ENCODE results near the gene PGLYRP2.
A peak's percentile ranks its signal among the peaks of the same experiment; 100 is the strongest.

The PGLYRP2 gene

GRCh38 chr19:15424692-15425272, 54.5 kb downstream of the PGLYRP2 start:
- Histone ChIP-seq H3K4me1 (ENCODE audit: control insufficient read depth in 1 of 2, insufficient read depth in 2 of 2, low read length in 2 of 2) (peaks cover under 1% of the 10 kb centered on the region in 2 donors), H3K9ac (ENCODE audit: low read depth in 1 of 2, low read length in 2 of 2) (no peak overlapping the region), H3K27me3 (ENCODE audit: control insufficient read depth in 1 of 2, insufficient read depth in 2 of 2, low read length in 2 of 2) (no peaks in the 10 kb centered on the region), H3K36me3 (ENCODE audit: control insufficient read depth in 1 of 2, insufficient read depth in 2 of 2, low read length in 2 of 2) (peaks cover 17 to 51% of the 10 kb centered on the region in 2 donors), H3K4me3 (ENCODE audit: low read depth in 1 of 2, low read length in 2 of 2) (no peak overlapping the region), H3K27ac (ENCODE audit: low read depth, low read length) (no peak overlapping the region), H3K9me3 (ENCODE audit: control insufficient read depth in 1 of 2, low read length in 2 of 2) (peaks cover 0 to 3% of the 10 kb centered on the region in 2 donors)

DNA sequence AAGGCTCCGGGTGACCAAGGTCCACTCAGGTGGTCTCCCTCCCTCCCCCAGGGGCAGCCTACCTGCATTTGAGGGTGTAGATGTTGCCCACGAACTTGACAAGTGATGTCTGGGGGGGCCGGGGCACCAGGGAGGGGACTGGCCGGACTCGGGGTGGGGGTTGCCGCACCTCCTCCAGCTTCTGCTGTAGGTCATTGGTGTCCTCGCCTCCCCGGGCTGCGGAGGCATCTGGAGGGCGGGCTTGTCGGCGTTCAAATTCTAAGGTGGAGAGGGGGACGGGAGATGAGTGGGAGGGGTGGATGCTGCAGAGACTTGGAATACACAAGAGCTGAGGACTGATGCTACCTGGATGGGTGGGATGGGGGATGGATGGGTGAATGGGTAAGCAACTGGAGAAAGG, 55.2 kb downstream of the PGLYRP2 start:
- Histone ChIP-seq H3K27me3 (ENCODE audit: control insufficient read depth in 1 of 2, insufficient read depth in 2 of 2, low read length in 2 of 2) (no peaks in the 10 kb centered on the region), H3K9ac (ENCODE audit: low read depth in 1 of 2, low read length in 2 of 2) (no peak overlapping the region), H3K36me3 (ENCODE audit: control insufficient read depth in 1 of 2, insufficient read depth in 2 of 2, low read length in 2 of 2) (peaks cover 17 to 51% of the 10 kb centered on the region in 2 donors), H3K9me3 (ENCODE audit: control insufficient read depth in 1 of 2, low read length in 2 of 2) (peaks cover 0 to 3% of the 10 kb centered on the region in 2 donors), H3K4me1 (ENCODE audit: control insufficient read depth in 1 of 2, insufficient read depth in 2 of 2, low read length in 2 of 2) (peaks cover 4 to 6% of the 10 kb centered on the region in 2 donors), H3K27ac (ENCODE audit: low read depth, low read length) (no peak overlapping the region), H3K4me3 (ENCODE audit: low read depth in 1 of 2, low read length in 2 of 2) (no peak overlapping the region)

GRCh38 chr19:15423130-15423529, 56.2 kb downstream of the PGLYRP2 start:
- no peak overlapping the region for H3K9ac ChIP-seq (ENCODE audit: low read depth in 1 of 2, low read length in 2 of 2)
- peaks cover 0 to 3% of the 10 kb centered on the region in 2 donors for H3K9me3 ChIP-seq (ENCODE audit: control insufficient read depth in 1 of 2, low read length in 2 of 2)
- H3K27me3 ChIP-seq (ENCODE audit: control insufficient read depth in 1 of 2, insufficient read depth in 2 of 2, low read length in 2 of 2), result no peaks in the 10 kb centered on the region
- peaks cover 4 to 6% of the 10 kb centered on the region in 2 donors for H3K4me1 ChIP-seq (ENCODE audit: control insufficient read depth in 1 of 2, insufficient read depth in 2 of 2, low read length in 2 of 2)
- peaks cover 17 to 51% of the 10 kb centered on the region in 2 donors for H3K36me3 ChIP-seq (ENCODE audit: control insufficient read depth in 1 of 2, insufficient read depth in 2 of 2, low read length in 2 of 2)
- no peak overlapping the region for H3K4me3 ChIP-seq (ENCODE audit: low read depth in 1 of 2, low read length in 2 of 2)
- no peak overlapping the region for H3K27ac ChIP-seq (ENCODE audit: low read depth, low read length)

- H3K4me3 ChIP-seq (ENCODE audit: low read depth in 1 of 2, low read length in 2 of 2), result no peak overlapping the region
- H3K27ac ChIP-seq (ENCODE audit: low read depth, low read length), result no peak overlapping the region
- peaks cover 17 to 47% of the 10 kb centered on the region in 2 donors for H3K36me3 ChIP-seq (ENCODE audit: control insufficient read depth in 1 of 2, insufficient read depth in 2 of 2, low read length in 2 of 2)
These were observed 56.8 kb downstream of the PGLYRP2 start for GRCh38 chr19:15422296-15423075.

GRCh38 chr19:15421721-15422260, 57.5 kb downstream of the PGLYRP2 start:
- Histone ChIP-seq H3K9ac (ENCODE audit: low read depth in 1 of 2, low read length in 2 of 2) (no peak overlapping the region), H3K27ac (ENCODE audit: low read depth, low read length) (no peak overlapping the region), H3K9me3 (ENCODE audit: control insufficient read depth in 1 of 2, low read length in 2 of 2) (peaks cover 0 to 3% of the 10 kb centered on the region in 2 donors), H3K36me3 (ENCODE audit: control insufficient read depth in 1 of 2, insufficient read depth in 2 of 2, low read length in 2 of 2) (peaks cover 17 to 40% of the 10 kb centered on the region in 2 donors), H3K4me1 (ENCODE audit: control insufficient read depth in 1 of 2, insufficient read depth in 2 of 2, low read length in 2 of 2) (peaks cover 13 to 19% of the 10 kb centered on the region in 2 donors), H3K27me3 (ENCODE audit: control insufficient read depth in 1 of 2, insufficient read depth in 2 of 2, low read length in 2 of 2) (no peaks in the 10 kb centered on the region), H3K4me3 (ENCODE audit: low read depth in 1 of 2, low read length in 2 of 2) (no peak overlapping the region)

More at GRCh38 chr19:15422296-15423075, 56.8 kb downstream of the PGLYRP2 start:
- H3K27me3 ChIP-seq (ENCODE audit: control insufficient read depth in 1 of 2, insufficient read depth in 2 of 2, low read length in 2 of 2), result no peaks in the 10 kb centered on the region
- peaks cover 6 to 12% of the 10 kb centered on the region in 2 donors for H3K4me1 ChIP-seq (ENCODE audit: control insufficient read depth in 1 of 2, insufficient read depth in 2 of 2, low read length in 2 of 2)
- peaks cover 0 to 3% of the 10 kb centered on the region in 2 donors for H3K9me3 ChIP-seq (ENCODE audit: control insufficient read depth in 1 of 2, low read length in 2 of 2)
- H3K9ac ChIP-seq (ENCODE audit: low read depth in 1 of 2, low read length in 2 of 2), result no peak overlapping the region

DNA sequence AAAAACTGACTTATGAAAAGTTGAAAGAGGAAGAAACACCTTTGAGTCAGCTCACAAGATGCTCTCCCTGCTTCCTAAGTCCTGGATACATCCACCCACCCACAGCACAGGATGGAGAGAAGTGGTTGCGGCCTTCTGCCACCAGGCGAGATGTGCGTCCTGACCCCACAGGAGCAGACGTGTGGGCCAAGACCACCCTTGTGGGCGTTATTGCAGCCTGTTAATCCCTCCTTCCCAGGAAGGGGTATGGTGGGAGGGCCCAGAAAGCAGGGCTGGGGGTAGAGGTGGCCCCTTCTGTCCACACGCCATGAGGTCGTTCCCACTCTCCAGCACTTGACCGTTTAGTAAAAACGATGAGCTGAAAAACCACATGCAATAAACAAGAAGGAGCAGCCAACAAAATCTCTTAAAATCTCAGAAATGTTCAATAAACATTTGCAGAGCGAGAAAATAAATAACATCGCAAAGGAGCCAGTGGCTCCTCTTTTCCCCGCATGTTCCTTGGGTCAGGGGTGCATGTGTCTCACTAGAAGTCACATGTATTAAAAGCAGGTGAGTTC, 58.1 kb downstream of the PGLYRP2 start:
- no peak overlapping the region for H3K4me3 ChIP-seq (ENCODE audit: low read depth in 1 of 2, low read length in 2 of 2)
- peaks cover 19 to 24% of the 10 kb centered on the region in 2 donors for H3K4me1 ChIP-seq (ENCODE audit: control insufficient read depth in 1 of 2, insufficient read depth in 2 of 2, low read length in 2 of 2)
- H3K27ac ChIP-seq (ENCODE audit: low read depth, low read length), result no peak overlapping the region
- H3K27me3 ChIP-seq (ENCODE audit: control insufficient read depth in 1 of 2, insufficient read depth in 2 of 2, low read length in 2 of 2), result no peaks in the 10 kb centered on the region
- peaks cover 15 to 38% of the 10 kb centered on the region in 2 donors for H3K36me3 ChIP-seq (ENCODE audit: control insufficient read depth in 1 of 2, insufficient read depth in 2 of 2, low read length in 2 of 2)
- H3K9me3 ChIP-seq (ENCODE audit: control insufficient read depth in 1 of 2, low read length in 2 of 2), result peaks cover 0 to 3% of the 10 kb centered on the region in 2 donors
- H3K9ac ChIP-seq (ENCODE audit: low read depth in 1 of 2, low read length in 2 of 2), result no peak overlapping the region

DNA sequence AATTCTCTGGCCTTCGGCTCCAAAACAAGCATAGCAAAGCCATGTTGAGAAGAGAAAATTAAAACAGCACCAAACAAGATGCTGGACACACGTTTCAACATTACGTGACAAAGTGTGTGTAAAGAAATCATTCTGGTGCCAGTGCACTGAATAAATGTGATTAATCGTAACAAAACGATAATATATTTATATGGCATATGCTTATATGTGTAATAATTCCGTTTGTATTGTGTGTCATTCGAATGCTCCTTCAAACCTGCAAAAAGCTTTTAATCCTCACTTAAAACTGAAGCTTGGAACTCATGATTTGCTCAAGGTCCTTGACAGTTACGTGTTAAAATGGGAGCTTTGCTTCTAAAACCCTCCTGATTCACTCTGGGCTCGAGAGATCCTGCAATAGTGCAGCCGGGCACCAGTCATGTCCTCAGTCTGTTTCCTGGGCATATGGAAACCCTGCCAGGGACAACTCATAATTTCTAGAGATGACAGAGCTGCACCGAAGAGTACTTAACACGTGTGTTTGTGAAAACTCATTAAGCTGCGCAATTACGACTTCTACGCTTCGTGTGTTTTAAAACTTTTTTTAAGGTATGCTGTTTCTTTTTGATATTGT, 59.8 kb downstream of the PGLYRP2 start:
- H3K36me3 ChIP-seq (ENCODE audit: control insufficient read depth in 1 of 2, insufficient read depth in 2 of 2, low read length in 2 of 2), result peaks cover 12 to 26% of the 10 kb centered on the region in 2 donors
- peak overlapping the region; percentile 18 to 48 for H3K9ac ChIP-seq (ENCODE audit: low read depth in 1 of 2, low read length in 2 of 2)
- peaks cover 0 to 3% of the 10 kb centered on the region in 2 donors for H3K9me3 ChIP-seq (ENCODE audit: control insufficient read depth in 1 of 2, low read length in 2 of 2)
- no peak overlapping the region for H3K27ac ChIP-seq (ENCODE audit: low read depth, low read length)
- H3K4me1 ChIP-seq (ENCODE audit: control insufficient read depth in 1 of 2, insufficient read depth in 2 of 2, low read length in 2 of 2), result peaks cover 20 to 24% of the 10 kb centered on the region in 2 donors
- H3K4me3 ChIP-seq (ENCODE audit: low read depth in 1 of 2, low read length in 2 of 2), result peak overlapping the region; percentile 65 to 66
- no peaks in the 10 kb centered on the region for H3K27me3 ChIP-seq (ENCODE audit: control insufficient read depth in 1 of 2, insufficient read depth in 2 of 2, low read length in 2 of 2)

Measured in duodenal mucosa (tissue), 2 donors.